Myometrial cell (primary cell): ENCODE data around the gene HIRIP3. TPM values are rescaled to one million over a fixed set of nuclear protein-coding genes. Genes with fewer than 3 reads are reported as not detected.

Source experiments
- total RNA-seq: library from RNA; depleted of rRNA; stranded (reverse); fragments of >200 nt; gene quantifications from 2 replicates; pipeline ENCODE4 v1.2.3, GENCODE V29; 2015

HIRIP3 gene
- 12.1 and 13.8 TPM in 2 replicates for total RNA-seq

GRCh38 chr16:29995324-29995910 is at the start of gene HIRIP3:
TSS of gene HIRIP3 (minus strand) at chr16:29995617. CDS start at chr16:29995605, 12 bp downstream.

GRCh38 chr16:30030841-30031413 is 35.5 kb upstream of the HIRIP3 start, which contains the start of gene TLCD3B:
TSS of gene TLCD3B (minus strand) at chr16:30031271. CDS start at chr16:30030527, 744 bp downstream.

GRCh38 chr16:30022887-30023286 is 27.5 kb upstream of the HIRIP3 start, which contains the start of gene C16orf92:
TSS of gene C16orf92 (plus strand) at chr16:30023198. CDS start at chr16:30023341, 143 bp downstream.

GRCh38 chr16:30010844-30011713 is 15.7 kb upstream of the HIRIP3 start, which contains the start of gene DOC2A:
TSS of gene DOC2A (minus strand) at chr16:30011027. CDS start at chr16:30010222, 805 bp downstream.

GRCh38 chr16:29995911-29996765 is 721 bp upstream of the HIRIP3 start, which contains the start of gene INO80E:
TSS of gene INO80E (plus strand) at chr16:29996241. CDS start at chr16:29996311, 70 bp downstream.

GRCh38 chr16:29973384-29974246 is 21.8 kb downstream of the HIRIP3 start, which contains the start of gene TAOK2:
TSS of gene TAOK2 (plus strand) at chr16:29973868. CDS start at chr16:29977773, 3,905 bp downstream.

GRCh38 chr16:29961479-29962343 is 33.7 kb downstream of the HIRIP3 start, which contains the start of gene TMEM219:
TSS of gene TMEM219 (plus strand) at chr16:29962079. CDS start at chr16:29963144, 1,065 bp downstream.

Other genes with a start within 250 kb of the HIRIP3 start
- gene C16orf54, start 249.6 kb downstream of the HIRIP3 start, total RNA-seq = not detected in 2 replicates
- gene ZG16, start 217.4 kb downstream of the HIRIP3 start, total RNA-seq = not detected in 2 replicates
- gene KIF22, start 204.9 kb downstream of the HIRIP3 start, total RNA-seq = 64.2 and 82.5 TPM in 2 replicates
- gene MAZ, start 189.1 kb downstream of the HIRIP3 start, total RNA-seq = 161 and 174 TPM in 2 replicates
- not detected in 2 replicates for gene PRRT2, start 183.4 kb downstream of the HIRIP3 start, total RNA-seq
- 32.1 and 32.6 TPM in 2 replicates for gene PAGR1, start 179.5 kb downstream of the HIRIP3 start, total RNA-seq
- gene MVP, start 175.2 kb downstream of the HIRIP3 start, total RNA-seq = 367 and 369 TPM in 2 replicates
- 101 and 105 TPM in 2 replicates for gene CDIPT, start 132.4 kb downstream of the HIRIP3 start, total RNA-seq
- 7.1 and 17.9 TPM in 2 replicates for gene SEZ6L2, start 96.1 kb downstream of the HIRIP3 start, total RNA-seq
- 8.1 and 11.5 TPM in 2 replicates for gene ASPHD1, start 95.1 kb downstream of the HIRIP3 start, total RNA-seq
- 6.1 and 9.7 TPM in 2 replicates for gene KCTD13, start 69.4 kb downstream of the HIRIP3 start, total RNA-seq
- 141 and 145 TPM in 2 replicates for gene TMEM219, start 33.5 kb downstream of the HIRIP3 start, total RNA-seq
- gene TAOK2, start 21.7 kb downstream of the HIRIP3 start, total RNA-seq = 36.9 and 38.3 TPM in 2 replicates
- 56.8 and 138 TPM in 2 replicates for gene INO80E, start 624 bp upstream of the HIRIP3 start, total RNA-seq
- gene DOC2A, start 15.4 kb upstream of the HIRIP3 start, total RNA-seq = 0.53 TPM in 1 of 2 replicates, not detected in the other
- gene C16orf92, start 27.6 kb upstream of the HIRIP3 start, total RNA-seq = not detected in 2 replicates
- gene TLCD3B, start 35.7 kb upstream of the HIRIP3 start, total RNA-seq = 1.2 TPM in 1 of 2 replicates, not detected in the other
- gene ALDOA, start 70.1 kb upstream of the HIRIP3 start, total RNA-seq = 1,681 and 1,789 TPM in 2 replicates
- gene PPP4C, start 80.4 kb upstream of the HIRIP3 start, total RNA-seq = 141 and 176 TPM in 2 replicates
- gene TBX6, start 96.3 kb upstream of the HIRIP3 start, total RNA-seq = 0.35 and 0.86 TPM in 2 replicates
- 17.9 and 28.3 TPM in 2 replicates for gene YPEL3, start 100.6 kb upstream of the HIRIP3 start, total RNA-seq
- 0.89 and 2.9 TPM in 2 replicates for gene GDPD3, start 117.9 kb upstream of the HIRIP3 start, total RNA-seq
- gene MAPK3, start 127.6 kb upstream of the HIRIP3 start, total RNA-seq = 69.5 and 90.6 TPM in 2 replicates
- 4.3 and 7.2 TPM in 2 replicates for gene CORO1A, start 188.0 kb upstream of the HIRIP3 start, total RNA-seq
- gene BOLA2B, start 198.0 kb upstream of the HIRIP3 start, total RNA-seq = 316 and 413 TPM in 2 replicates
- 57.9 and 58.7 TPM in 2 replicates for gene SLX1A, start 198.3 kb upstream of the HIRIP3 start, total RNA-seq
- 1.7 and 5.0 TPM in 2 replicates for gene SULT1A3, start 203.6 kb upstream of the HIRIP3 start, total RNA-seq